Esophagus squamous epithelium (tissue), 4 donors: ENCODE results near the gene ITGB5.

Experiments used
- POLR2A ChIP-seq, 4 donors: fragments of 450-650 bp; IDR thresholded peaks; one replicate each; pipeline ENCODE4 v1.6.1; 2017; ENCODE audit warnings: antibody characterized with exemption in 4 of 4, mild to moderate bottlenecking in 4 of 4, moderate library complexity in 3 of 4
- TF ChIP-seq, protein P1 (sequence below), 6 experiments: fragments of 450-650 bp in 4 of 6; fragments of 200-600 bp in 2 of 6; sonication (generic) in 2 of 6; IDR thresholded peaks; one replicate each; pipeline ENCODE4 v1.5.1; 2016 to 2019; ENCODE audit warnings: antibody characterized with exemption in 6 of 6, mild to moderate bottlenecking in 4 of 6, moderate library complexity in 4 of 6

DNA sequence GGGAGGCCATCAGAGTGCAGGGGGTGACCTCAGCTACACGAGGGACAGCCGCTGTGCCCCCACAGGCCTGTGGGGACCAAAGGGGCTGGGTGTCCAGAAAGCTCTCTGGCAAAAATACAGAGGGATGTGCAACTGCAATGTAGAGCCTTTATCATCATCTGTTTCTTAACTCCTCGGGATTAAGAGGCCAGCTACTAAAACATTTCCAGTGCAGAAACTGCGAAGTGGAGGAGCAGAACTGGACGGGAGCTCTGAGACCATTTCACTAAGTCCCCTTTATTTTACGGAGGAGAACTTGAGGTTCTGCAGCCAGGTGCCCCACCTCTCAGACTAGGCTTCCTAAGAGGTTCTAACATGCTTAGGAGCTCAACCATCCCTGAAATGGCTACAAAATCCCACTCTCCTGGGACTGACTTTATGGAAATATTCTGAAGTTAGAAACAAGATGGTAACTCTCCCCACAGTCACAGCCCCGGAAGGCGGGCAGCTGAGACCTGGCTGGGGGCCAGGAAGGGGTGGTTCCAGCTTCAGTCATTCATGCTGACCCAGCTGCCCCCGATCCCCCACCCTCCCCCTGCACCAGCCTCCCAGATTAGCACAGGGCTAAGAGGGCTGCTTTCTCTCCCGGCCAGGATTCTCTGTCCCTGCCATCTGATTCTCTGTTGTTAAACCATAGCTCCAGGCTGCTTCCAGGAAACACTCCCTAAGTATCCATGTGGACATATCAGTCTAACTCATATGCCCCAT is 116.7 kb downstream of the ITGB5 start:
- TF ChIP-seq POLR2A (IDR thresholded peaks at IDR 0.05) = no peak
- TF ChIP-seq, protein P1, sequence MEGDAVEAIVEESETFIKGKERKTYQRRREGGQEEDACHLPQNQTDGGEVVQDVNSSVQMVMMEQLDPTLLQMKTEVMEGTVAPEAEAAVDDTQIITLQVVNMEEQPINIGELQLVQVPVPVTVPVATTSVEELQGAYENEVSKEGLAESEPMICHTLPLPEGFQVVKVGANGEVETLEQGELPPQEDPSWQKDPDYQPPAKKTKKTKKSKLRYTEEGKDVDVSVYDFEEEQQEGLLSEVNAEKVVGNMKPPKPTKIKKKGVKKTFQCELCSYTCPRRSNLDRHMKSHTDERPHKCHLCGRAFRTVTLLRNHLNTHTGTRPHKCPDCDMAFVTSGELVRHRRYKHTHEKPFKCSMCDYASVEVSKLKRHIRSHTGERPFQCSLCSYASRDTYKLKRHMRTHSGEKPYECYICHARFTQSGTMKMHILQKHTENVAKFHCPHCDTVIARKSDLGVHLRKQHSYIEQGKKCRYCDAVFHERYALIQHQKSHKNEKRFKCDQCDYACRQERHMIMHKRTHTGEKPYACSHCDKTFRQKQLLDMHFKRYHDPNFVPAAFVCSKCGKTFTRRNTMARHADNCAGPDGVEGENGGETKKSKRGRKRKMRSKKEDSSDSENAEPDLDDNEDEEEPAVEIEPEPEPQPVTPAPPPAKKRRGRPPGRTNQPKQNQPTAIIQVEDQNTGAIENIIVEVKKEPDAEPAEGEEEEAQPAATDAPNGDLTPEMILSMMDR (IDR thresholded peaks at IDR 0.05) = no peak
